HG02759 (cell line): ENCODE data around the gene BICDL2.

Experiments used
- ATAC-seq: cut with Tn5 transposase; IDR thresholded peaks from one replicate; pipeline ENCODE4 v1.9.1; 2021; ENCODE audit warnings: mild to moderate bottlenecking, moderate library complexity; ENCODE audit not compliant: unreplicated experiment

Gene BICDL2

GRCh38 chr16:3026003-3026378 is 10.8 kb downstream of the BICDL2 start:
- no peak for ATAC-seq

DNA sequence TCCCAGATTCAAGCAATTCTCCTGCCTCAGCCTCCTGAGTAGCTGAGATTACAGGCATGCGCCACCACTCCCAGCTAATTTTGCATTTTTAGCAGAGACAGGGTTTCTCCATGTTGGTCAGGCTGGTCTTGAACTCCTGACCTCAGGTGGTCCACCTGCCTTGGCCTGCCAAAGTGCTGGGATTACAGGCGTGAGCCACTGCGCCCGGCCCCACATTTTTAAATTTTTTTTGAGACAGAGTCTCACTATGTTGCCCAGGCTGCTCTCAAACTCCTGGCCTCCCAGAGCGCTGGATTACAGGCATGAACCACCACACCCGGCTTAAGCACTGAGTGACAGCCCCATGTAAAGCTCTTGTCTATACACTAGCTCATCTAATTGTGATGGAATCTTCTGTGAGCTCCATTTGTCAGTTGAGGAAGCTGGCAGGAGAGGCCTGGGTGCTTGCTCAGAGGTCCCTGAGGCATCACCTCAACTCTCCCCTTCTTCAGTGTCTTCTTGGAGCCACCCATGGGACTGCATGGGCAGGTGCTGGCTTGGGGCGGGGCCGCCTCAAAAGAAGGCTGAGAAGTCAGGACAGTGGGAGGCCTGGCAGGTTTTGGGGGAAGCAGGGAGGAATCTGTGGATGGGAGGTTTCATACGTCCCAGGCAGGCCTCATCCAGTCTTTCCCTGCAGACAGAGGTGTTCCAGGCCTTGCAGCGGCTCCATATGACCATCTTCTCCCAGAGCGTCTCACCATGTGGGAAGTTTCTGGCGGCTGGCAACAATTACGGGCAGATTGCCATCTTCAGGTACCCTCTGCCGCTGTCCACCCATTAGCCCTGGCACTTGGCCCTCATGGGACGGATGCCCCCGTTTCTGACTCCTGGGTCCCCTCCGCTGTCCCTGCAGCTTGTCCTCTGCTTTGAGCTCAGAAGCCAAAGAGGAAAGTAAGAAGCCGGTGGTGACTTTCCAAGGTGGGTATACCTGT is 11.4 kb downstream of the BICDL2 start:
- no peak for ATAC-seq

DNA sequence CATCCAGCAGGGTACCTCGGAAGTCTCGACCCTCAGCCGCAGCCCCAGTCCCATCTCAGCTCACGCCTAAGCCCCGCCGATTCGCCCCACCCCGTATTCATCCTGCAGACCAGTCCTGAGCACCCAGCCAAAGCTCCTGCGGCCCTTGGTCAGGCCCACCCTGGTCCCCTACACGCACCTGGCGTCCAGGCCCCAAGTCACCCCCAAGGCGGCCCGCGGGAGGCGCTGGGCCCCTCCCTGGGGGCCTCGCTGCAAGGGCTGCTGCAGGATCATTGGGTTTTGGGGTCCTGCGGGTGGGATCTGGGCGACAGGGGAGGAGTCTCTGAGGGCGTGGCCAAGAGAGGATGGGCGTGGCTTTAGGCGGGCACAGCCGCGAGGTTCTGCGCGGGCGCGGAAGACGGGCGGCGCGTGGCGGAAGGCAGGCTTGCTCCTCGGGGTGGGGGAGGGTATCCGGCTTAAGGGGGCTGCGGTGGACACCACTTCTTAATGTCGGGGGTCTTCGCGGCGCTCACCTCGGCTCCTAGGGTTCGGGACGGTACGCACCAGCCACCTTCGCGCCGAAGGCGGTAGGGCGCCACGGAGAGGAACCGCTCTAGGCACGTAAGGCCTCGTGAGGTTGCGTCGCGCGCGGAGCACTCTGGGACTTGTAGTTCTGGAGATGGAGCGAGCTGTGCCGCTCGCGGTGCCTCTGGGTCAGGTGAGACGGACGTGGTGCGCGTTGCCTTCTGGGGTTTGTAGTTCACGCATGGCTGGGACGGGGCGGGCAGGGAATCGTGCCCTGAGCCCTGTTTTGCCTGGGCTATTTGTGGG is 12.9 kb downstream of the BICDL2 start, which contains the start of the genes HCFC1R1 and THOC6:
TSS of gene HCFC1R1 (minus strand) at position 274 of the 810 bp plus-strand sequence. CDS start at position 273, 1 bp downstream.
TSS of gene THOC6 (plus strand) at position 367 of the 810 bp plus-strand sequence. CDS start at position 659, 292 bp downstream.
- ATAC-seq, result peak; percentile 72

DNA sequence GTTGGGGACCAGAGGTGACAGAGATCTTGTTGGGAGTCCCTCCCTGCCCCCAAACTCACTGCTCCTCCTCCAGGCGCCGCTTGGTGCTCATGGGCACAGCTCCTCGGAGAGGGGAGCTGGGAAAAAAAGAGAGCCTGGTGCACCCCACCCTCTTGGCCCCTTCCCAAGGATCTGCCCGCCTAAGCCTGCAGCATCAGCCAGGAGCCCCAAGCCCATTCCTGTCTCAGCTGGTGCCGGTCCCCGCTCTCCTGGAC is 13.4 kb downstream of the BICDL2 start:
- no peak for ATAC-seq

DNA sequence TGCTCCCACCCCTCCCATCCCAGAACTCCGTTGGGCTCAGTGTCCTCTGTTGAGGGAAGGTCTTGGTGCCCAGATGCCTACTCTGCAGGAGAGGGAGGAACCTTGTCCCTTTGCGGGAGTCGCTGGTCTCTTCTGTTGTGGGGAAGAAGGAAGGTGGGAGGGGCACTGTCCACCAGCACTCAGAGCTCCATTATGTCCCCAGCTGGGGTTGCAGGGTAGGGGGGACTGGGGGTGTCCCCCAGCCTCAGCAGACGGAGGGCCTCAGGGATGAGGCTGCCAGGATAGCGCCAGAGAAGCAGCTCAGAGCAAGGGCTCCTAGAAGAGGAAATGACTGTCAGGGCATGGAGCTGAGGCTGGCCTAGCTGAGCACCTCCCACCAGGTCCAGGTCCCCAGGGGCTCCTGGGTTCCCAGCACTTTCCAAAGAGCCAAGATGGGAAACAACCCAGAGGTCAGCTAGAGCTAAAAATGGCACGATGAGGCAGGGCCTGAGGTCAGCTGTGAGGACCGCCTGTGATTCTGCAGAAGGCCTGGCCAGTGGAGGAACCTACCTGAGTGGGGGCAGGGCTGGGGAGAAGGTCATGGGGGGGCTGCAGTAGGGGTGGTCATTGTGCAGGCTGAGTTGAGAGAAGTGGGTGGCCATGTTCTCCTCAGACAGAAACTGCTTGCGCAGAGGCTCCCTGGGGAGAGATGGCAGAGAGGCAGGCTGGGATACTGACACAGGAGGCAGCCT is 13.9 kb downstream of the BICDL2 start:
- no peak for ATAC-seq

- ATAC-seq, result no peak
These were observed 14.5 kb downstream of the BICDL2 start for GRCh38 chr16:3022208-3022683.

DNA sequence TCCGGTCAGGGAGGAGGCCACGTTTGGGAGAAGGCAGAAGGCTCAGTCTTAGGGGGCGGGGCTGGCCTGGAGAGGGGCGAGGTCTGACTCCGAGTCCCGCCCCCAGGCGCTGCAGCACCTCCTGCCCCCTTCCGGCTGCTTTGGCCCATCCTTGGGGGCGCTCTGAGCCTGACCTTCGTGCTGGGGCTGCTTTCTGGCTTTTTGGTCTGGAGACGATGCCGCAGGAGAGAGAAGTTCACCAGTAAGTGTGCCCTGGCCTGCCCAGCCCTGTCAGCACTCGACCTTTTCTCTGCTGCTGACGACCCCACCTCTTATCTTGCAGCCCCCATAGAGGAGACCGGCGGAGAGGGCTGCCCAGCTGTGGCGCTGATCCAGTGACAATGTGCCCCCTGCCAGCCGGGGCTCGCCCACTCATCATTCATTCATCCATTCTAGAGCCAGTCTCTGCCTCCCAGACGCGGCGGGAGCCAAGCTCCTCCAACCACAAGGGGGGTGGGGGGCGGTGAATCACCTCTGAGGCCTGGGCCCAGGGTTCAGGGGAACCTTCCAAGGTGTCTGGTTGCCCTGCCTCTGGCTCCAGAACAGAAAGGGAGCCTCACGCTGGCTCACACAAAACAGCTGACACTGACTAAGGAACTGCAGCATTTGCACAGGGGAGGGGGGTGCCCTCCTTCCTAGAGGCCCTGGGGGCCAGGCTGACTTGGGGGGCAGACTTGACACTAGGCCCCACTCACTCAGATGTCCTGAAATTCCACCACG is 15.1 kb downstream of the BICDL2 start:
- no peak for ATAC-seq

DNA sequence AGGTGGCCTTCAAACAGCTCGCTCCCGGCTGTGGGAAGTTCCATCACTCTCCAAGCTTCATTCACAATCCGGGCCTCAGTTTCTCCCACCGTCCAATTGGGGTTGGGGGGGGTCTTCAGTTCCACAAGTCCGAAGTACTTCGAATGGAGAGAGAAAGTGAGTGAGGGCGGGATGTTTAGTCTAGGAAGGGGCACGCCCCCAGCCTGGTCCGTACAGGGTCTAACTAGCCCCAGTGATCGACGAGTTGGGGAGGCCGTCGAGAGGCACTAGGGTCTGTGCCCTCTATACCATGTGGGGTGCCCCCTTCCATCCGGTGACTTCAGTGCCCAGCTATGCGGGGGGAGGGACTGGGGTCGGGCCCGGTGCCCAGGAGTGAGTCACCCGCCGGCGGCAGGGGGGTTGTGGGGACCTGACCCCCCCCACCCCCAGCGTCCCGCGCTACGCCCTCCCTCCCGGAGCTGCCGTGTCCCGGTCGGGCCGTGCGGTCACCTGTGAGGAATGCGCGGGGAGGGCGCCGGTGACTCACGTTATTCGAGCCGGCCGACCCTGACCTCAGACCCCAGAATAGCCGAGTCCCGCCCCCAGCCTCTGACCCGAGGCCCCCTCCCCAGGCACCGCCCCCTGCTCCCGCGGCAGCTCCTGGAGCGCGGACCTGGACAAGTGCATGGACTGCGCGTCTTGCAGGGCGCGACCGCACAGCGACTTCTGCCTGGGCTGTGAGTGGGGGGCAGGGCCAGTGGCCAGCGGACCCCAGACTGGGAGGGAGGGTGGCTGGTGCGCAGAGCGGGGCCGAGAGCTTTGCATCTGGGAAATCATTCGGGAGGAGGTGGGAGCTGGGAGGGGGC is 15.9 kb downstream of the BICDL2 start:
- no peak for ATAC-seq

DNA sequence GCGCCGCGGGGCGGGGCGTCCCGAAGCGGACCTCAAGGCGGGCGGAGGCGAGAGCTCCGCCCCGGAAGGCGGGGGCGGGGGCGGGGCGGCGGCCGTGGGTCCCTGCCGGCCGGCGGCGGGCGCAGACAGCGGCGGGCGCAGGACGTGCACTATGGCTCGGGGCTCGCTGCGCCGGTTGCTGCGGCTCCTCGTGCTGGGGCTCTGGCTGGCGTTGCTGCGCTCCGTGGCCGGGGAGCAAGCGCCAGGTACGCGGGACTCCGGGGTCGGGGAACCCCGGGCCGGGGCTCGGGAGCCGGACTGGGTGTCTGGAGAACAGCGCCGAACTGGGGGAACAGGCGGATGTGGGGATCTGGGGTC is 16.5 kb downstream of the BICDL2 start, which contains the start of gene TNFRSF12A:
TSS of gene TNFRSF12A (plus strand) at position 122 of the 357 bp plus-strand sequence. CDS start at position 152, 30 bp downstream.
- ATAC-seq, result peak; percentile 28

GRCh38 chr16:3019594-3020246 is 17.0 kb downstream of the BICDL2 start:
- ATAC-seq, result no peak

- ATAC-seq, result no peak
These were observed 18.8 kb downstream of the BICDL2 start, which contains the start of gene CLDN6 for GRCh38 chr16:3017794-3018506. Gene CLDN6 (minus strand): TSS chr16:3018183. CDS start chr16:3016021, 2,162 bp downstream.

GRCh38 chr16:3017344-3017743 is 19.4 kb downstream of the BICDL2 start:
- no peak for ATAC-seq

DNA sequence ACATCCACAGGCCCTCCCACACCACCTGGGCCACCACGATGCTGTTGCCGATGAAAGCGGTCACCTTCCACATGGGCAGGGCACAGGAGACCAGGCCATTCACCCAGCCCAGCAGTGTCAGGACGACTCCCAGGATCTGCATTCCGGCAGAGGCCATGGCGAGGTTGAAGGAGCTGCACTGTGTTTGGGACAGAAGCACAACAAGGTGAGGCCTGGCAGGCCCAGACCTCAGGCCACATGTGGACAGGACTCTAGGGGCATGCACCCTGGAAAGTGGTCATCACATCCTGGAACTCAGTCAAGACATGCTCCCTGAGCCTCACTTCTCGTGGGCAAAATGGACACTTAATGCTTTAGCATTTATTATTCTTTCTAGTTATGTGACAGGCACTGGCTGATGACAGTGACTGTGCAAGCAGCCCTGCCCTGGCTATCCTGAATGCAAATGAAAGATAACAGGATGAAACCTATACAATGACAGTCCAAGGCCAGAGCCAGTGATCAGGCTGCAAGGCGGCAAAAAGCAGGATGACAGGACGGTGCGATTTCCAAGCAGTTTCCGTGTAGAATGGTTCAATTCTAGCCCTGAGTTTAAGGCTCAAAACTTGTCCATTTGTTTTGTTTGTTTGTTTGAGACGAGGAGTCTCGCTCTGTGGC is 20.8 kb downstream of the BICDL2 start:
- no peak for ATAC-seq

- ATAC-seq, result no peak
These were observed 21.8 kb downstream of the BICDL2 start for GRCh38 chr16:3014971-3015370.

GRCh38 chr16:3013998-3014690 is 22.6 kb downstream of the BICDL2 start:
- ATAC-seq, result no peak

- no peak for ATAC-seq
These were observed 23.2 kb downstream of the BICDL2 start for GRCh38 chr16:3013491-3013951.
